Activated CD4-positive, alpha-beta T cell treated with anti-CD3 and anti-CD28 coated beads for 24 hours (primary cell): ENCODE measurements around the gene AKT1.

ENCODE experiments used
- DNase-seq, 2 donors: peaks; one replicate each; pipeline ENCODE4 v3.0.0-alpha.2; 2020; ENCODE audit warnings: low read depth in 2 of 2

Gene AKT1

GRCh38 chr14:104799244-104800014 lies 3.9 kb upstream of the AKT1 start:
- no peak for DNase-seq

GRCh38 chr14:104798300-104799243 lies 3.0 kb upstream of the AKT1 start:
- DNase-seq: no peak

GRCh38 chr14:104797115-104798044 lies 1.8 kb upstream of the AKT1 start:
- no peak for DNase-seq

- no peak for DNase-seq
Measured at GRCh38 chr14:104796687-104797081, 1.1 kb upstream of the AKT1 start.

- peak in 1 of 2 donors; percentile 52 for DNase-seq
Measured at GRCh38 chr14:104795781-104796686, 486 bp upstream of the AKT1 start.

GRCh38 chr14:104794631-104794992 lies 936 bp downstream of the AKT1 start:
- no peak for DNase-seq

GRCh38 chr14:104794099-104794498 lies 1.4 kb downstream of the AKT1 start:
- peak in 1 of 2 donors; percentile 37 for DNase-seq

- DNase-seq: no peak
Measured at GRCh38 chr14:104793703-104793959, 1.9 kb downstream of the AKT1 start.

GRCh38 chr14:104792945-104793702 lies 2.4 kb downstream of the AKT1 start:
- no peak for DNase-seq

GRCh38 chr14:104792101-104792884 lies 3.3 kb downstream of the AKT1 start:
- DNase-seq: no peak

- no peak for DNase-seq
Measured at GRCh38 chr14:104791425-104791824, 4.1 kb downstream of the AKT1 start.

GRCh38 chr14:104789752-104790743 lies 5.5 kb downstream of the AKT1 start:
- no peak for DNase-seq

GRCh38 chr14:104788873-104789663 lies 6.5 kb downstream of the AKT1 start:
- DNase-seq: no peak

- DNase-seq: no peak
Measured at GRCh38 chr14:104788161-104788818, 7.3 kb downstream of the AKT1 start.

- DNase-seq: no peak
Measured at GRCh38 chr14:104787736-104788135, 7.8 kb downstream of the AKT1 start.

- DNase-seq: no peak
Measured at GRCh38 chr14:104786726-104787675, 8.5 kb downstream of the AKT1 start.
